GM21526 (cell line): ENCODE data around the gene CCDC174.

Experiments used
- ATAC-seq: cut with Tn5 transposase; IDR thresholded peaks from one replicate; pipeline ENCODE4 v1.9.1; 2021; ENCODE audit warnings: moderate library complexity; ENCODE audit not compliant: unreplicated experiment, low FRiP score

Gene CCDC174

GRCh38 chr3:14691239-14691638 lies 39.7 kb downstream of the CCDC174 start:
- ATAC-seq: no peak

- no peak for ATAC-seq
Observed at GRCh38 chr3:14691719-14692118, 40.2 kb downstream of the CCDC174 start.

GRCh38 chr3:14698601-14699244 lies 47.2 kb downstream of the CCDC174 start:
- no peak for ATAC-seq

GRCh38 chr3:14699643-14700042 lies 48.1 kb downstream of the CCDC174 start:
- ATAC-seq: no peak

GRCh38 chr3:14700891-14701290 lies 49.3 kb downstream of the CCDC174 start:
- no peak for ATAC-seq

GRCh38 chr3:14701676-14702075 lies 50.1 kb downstream of the CCDC174 start:
- no peak for ATAC-seq

- no peak for ATAC-seq
Observed at GRCh38 chr3:14703128-14703750, 51.7 kb downstream of the CCDC174 start.

- no peak for ATAC-seq
Observed at GRCh38 chr3:14703791-14704190, 52.2 kb downstream of the CCDC174 start.

- ATAC-seq: no peak
Observed at GRCh38 chr3:14706096-14706495, 54.5 kb downstream of the CCDC174 start.

GRCh38 chr3:14716591-14716990 lies 65.0 kb downstream of the CCDC174 start:
- no peak for ATAC-seq

GRCh38 chr3:14717307-14717706 lies 65.7 kb downstream of the CCDC174 start:
- ATAC-seq: no peak

GRCh38 chr3:14718539-14718938 lies 67.0 kb downstream of the CCDC174 start:
- peak; percentile 52 for ATAC-seq

- peak; percentile 38 for ATAC-seq
Observed at GRCh38 chr3:14719006-14719405, 67.4 kb downstream of the CCDC174 start.

GRCh38 chr3:14721126-14721864 lies 69.7 kb downstream of the CCDC174 start:
- no peak for ATAC-seq
